ES-I3 (cell line): Measurements from ENCODE around the gene C5orf24.
"Not testable (repeated sequence)": the region's sequence is repeated elsewhere in the genome, so short reads cannot be mapped to it uniquely, and the experiment has no call there.

Experiments used
- H3K36me3 ChIP-seq: 2 replicates; pipeline ENCODE4 v1.6.1; 2013; ENCODE audit warnings: mild to moderate bottlenecking, low read length, control low read depth, moderate library complexity; ENCODE audit not compliant: insufficient read depth
- H3K4me1 ChIP-seq: 2 replicates; pipeline ENCODE4 v1.6.1; 2013; ENCODE audit warnings: mild to moderate bottlenecking, control low read depth, low read length; ENCODE audit not compliant: insufficient read depth
- H3K9ac ChIP-seq: 2 replicates; pipeline ENCODE4 v1.6.1; 2013; ENCODE audit warnings: low read depth, mild to moderate bottlenecking, low read length, moderate library complexity
- H3K9me3 ChIP-seq: 2 replicates; pipeline ENCODE4 v1.6.1; 2013; ENCODE audit warnings: mild to moderate bottlenecking, low read length, moderate library complexity; ENCODE audit not compliant: control insufficient read depth, insufficient read depth

C5orf24 gene

GRCh38 chr5:134878403-134878802 is 32.6 kb downstream of the C5orf24 start:
- no peaks in the 10 kb centered on the region for H3K4me1 ChIP-seq
- H3K9ac ChIP-seq = no peak overlapping the region
- H3K36me3 ChIP-seq = no peaks in the 10 kb centered on the region
- no peaks in the 10 kb centered on the region for H3K9me3 ChIP-seq

- H3K4me1 ChIP-seq = no peaks in the 10 kb centered on the region
- H3K9ac ChIP-seq = no peak overlapping the region
- H3K36me3 ChIP-seq = no peaks in the 10 kb centered on the region
- no peaks in the 10 kb centered on the region for H3K9me3 ChIP-seq
Observed at GRCh38 chr5:134879456-134879855, 33.7 kb downstream of the C5orf24 start.

DNA sequence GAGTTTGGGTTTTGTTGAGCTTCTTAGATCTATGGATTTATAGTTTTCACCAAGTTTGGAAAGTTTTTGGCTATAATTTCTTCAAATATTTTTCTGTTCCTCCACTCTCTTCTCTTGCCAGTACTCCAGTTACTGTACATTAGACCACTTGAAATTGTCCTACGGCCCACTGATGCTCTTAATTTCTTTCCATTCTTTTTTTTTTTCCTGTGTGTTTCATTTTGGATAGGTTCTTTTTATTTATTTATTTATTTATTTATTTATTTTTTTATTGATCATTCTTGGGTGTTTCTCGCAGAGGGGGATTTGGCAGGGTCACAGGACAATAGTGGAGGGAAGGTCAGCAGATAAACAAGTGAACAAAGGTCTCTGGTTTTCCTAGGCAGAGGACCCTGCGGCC is 35.2 kb downstream of the C5orf24 start:
- H3K36me3 ChIP-seq, H3K4me1 ChIP-seq, H3K9me3 ChIP-seq, H3K9ac ChIP-seq: not testable (repeated sequence)

GRCh38 chr5:134881711-134882110 is 35.9 kb downstream of the C5orf24 start:
- H3K4me1 ChIP-seq, H3K36me3 ChIP-seq, H3K9ac ChIP-seq, H3K9me3 ChIP-seq: not testable (repeated sequence)

DNA sequence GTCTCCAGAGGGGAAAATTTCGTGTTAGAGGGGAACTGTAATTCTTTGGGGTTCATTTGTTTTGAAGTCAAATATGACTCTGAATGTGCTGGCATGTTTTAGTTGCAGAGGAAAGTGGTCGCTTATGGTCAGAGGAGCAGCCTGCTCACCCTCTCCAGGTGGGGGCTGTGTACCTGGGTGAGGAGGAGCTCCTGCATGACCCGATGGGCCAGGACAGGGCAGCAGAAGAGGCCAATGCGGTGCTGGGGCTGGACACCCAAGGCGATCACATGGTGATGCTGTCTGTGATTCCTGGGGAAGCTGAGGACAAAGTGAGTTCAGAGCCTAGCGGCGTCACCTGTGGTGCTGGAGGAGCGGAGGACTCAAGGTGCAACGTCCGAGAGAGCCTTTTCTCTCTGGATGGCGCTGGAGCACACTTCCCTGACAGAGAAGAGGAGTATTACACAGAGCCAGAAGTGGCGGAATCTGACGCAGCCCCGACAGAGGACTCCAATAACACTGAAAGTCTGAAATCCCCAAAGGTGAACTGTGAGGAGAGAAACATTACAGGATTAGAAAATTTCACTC is 41.9 kb downstream of the C5orf24 start:
- no peaks in the 10 kb centered on the region for H3K4me1 ChIP-seq
- H3K9me3 ChIP-seq = no peaks in the 10 kb centered on the region
- H3K36me3 ChIP-seq = peaks cover 3% of the 10 kb centered on the region; the same call in 1 of the 2 replicates
- no peak overlapping the region for H3K9ac ChIP-seq

DNA sequence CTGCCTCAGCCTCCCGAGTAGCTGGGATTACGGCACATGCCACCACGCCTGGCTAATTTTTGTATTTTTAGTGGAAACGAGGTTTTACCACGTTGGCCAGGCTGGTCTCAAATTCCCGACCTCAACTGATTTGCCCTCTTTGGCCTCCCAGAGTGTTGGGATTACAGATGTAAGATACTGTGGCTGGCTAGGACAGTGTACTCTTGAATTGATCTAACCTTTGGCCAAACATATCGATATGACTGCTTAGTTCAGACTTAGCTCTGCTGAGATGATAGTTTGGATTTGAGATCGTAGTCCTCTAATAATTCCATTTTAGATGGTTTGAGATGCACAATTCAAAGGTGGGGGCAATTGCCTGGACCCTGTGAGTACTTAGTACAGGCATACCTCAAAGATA is 43.6 kb downstream of the C5orf24 start:
- Histone ChIP-seq H3K9me3 (no peaks in the 10 kb centered on the region), H3K9ac (no peak overlapping the region), H3K36me3 (peaks cover 3% of the 10 kb centered on the region; the same call in 1 of the 2 replicates), H3K4me1 (no peaks in the 10 kb centered on the region)

- no peaks in the 10 kb centered on the region for H3K4me1 ChIP-seq
- H3K9me3 ChIP-seq = no peaks in the 10 kb centered on the region
- H3K36me3 ChIP-seq = peaks cover 3% of the 10 kb centered on the region; the same call in 1 of the 2 replicates
- H3K9ac ChIP-seq = no peak overlapping the region
Observed at GRCh38 chr5:134891473-134891872, 45.7 kb downstream of the C5orf24 start.

GRCh38 chr5:134892282-134892681 is 46.5 kb downstream of the C5orf24 start:
- Histone ChIP-seq H3K4me1 (no peaks in the 10 kb centered on the region), H3K9me3 (no peaks in the 10 kb centered on the region), H3K36me3 (peaks cover 3% of the 10 kb centered on the region; the same call in 1 of the 2 replicates), H3K9ac (no peak overlapping the region)

DNA sequence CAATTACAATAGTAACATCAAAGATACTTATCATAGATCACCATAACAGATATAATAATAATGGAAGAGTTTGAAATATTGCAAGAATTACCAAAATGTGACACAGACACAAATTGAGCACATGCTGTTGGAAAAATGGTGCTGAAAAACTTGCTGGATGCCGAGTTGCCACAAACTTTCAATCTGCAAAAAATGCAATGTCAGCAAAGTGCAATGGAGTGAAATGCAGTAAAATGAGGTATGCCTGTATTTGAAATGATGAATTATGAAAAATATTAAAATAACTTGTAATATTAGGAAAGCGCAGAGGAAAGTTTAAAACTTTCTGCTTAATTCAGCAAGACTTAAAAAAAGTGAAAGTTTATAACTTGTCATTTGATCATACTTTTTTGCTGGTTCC is 47.2 kb downstream of the C5orf24 start:
- Histone ChIP-seq H3K9ac (no peak overlapping the region), H3K4me1 (no peaks in the 10 kb centered on the region), H3K9me3 (no peaks in the 10 kb centered on the region), H3K36me3 (peaks cover 3% of the 10 kb centered on the region; the same call in 1 of the 2 replicates)

DNA sequence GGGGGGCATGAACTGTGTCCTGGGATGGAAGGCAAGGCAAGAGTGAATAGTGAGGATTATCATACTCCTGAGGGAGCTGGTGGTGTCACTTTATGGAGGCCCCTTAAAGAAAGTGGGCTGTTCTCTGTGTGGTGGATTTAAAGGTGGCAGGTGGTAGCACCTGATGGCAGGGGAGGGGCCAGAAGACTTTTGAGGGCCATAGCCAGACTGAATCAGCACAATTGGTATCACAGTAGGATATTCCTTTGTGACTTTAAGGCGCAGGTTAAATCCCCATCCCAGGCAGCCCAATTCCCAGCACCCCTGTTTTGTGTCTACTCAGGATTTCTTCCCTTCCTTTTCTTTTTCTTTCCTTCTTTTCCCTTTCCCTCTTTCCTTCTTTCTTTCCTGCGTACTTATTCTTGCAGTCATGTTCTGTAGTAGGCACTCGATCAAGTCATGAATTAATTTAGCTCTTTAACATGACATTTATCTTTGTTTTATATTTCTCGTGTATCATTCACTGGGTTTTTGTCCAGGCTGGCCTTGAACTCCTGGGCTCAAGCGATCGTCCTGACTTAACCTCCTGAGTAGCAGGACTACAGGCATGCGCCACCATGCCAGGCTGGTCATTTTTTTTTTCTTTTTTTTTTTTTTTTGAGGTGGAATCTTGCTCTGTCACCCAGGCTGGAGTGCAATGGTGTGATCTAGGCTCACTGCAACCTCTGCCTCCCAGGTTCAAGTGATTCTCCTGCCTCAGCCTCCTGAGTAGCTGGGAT is 48.2 kb downstream of the C5orf24 start:
- peaks cover 3% of the 10 kb centered on the region; the same call in 1 of the 2 replicates for H3K36me3 ChIP-seq
- H3K4me1 ChIP-seq = no peaks in the 10 kb centered on the region
- no peak overlapping the region for H3K9ac ChIP-seq
- no peaks in the 10 kb centered on the region for H3K9me3 ChIP-seq

DNA sequence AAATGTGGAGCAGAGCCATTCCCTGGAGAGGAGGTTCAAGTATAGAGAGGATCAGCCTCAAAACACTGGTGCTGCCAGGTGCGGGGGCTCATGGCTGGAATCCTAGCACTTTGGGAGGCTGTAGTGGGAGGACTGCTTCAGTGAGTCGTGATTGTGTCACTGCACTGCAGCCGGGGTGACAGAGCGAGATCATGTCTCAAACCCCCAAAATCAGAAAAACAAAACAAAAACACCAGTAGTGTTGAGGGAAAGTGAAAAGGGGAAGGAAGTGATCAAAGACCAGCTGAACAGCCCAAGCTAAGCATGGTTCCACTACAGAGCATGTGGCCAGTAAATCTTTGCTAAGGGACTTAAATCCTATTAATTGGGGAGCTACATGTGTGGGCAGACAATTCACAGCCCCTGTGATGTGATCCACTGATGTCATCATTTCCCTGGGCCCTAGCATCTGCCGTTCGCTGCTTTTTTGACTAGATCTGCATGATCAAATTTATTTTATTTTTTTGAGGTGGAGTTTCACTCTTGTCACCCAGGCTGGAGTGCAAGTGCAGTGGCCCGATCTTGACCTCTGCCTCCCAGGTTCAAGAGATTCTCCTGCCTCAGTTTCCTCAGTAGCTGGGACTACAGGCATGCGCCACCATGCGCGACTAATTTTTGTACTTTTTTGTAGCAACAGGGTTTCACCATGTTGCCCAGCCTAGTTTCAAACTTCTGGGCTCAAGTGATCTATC is 56.5 kb downstream of the C5orf24 start:
- no peak overlapping the region for H3K9ac ChIP-seq

DNA sequence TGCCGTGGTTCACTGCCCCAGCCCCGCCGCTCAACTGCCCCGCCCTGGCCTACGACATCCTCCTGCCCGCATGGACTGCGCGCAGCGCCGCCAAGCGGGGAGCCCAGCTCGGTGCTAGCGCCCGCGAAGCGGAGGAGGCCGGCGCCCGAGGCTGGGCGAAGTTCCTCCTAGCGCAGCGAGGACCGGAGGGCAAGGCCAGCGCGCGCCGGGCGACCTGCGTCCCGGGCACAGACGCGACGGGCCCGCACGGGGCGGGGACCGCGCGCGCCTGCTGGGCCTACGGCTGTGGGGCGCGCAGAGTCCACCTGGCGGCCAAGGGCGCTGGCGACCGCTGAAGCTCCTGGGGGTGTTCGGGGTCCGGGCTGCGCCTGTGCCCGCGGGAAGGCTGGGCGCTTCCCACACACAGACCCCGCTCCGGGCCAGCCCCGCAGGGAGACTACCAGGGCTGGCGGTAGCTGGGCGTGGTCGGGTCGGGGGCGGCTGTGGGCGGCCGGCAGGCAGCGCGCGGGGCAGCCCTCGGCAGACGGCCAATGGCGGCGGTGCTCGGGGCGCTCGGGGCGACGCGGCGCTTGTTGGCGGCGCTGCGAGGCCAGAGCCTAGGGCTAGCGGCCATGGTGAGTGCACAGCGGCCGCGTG is 59.0 kb downstream of the C5orf24 start, which contains the start of gene PCBD2:
Gene PCBD2, plus strand, starts transcription at position 522 of the 636 bp plus-strand sequence. Its CDS starts 9 bp downstream, at position 531.
- H3K9ac ChIP-seq = peak within 1 kb of the TSS; percentile 95
- peaks cover 4% of the 10 kb centered on the region; the same call in 1 of the 2 replicates for H3K4me1 ChIP-seq
- H3K9me3 ChIP-seq = no peaks in the 10 kb centered on the region
- H3K36me3 ChIP-seq = no peaks in the 10 kb centered on the region

More for the DNA sequence above, 56.5 kb downstream of the C5orf24 start:
- Histone ChIP-seq H3K9me3 (no peaks in the 10 kb centered on the region), H3K36me3 (no peaks in the 10 kb centered on the region; the same call in 1 of the 2 replicates), H3K4me1 (peaks cover 4% of the 10 kb centered on the region; the same call in 1 of the 2 replicates)

DNA sequence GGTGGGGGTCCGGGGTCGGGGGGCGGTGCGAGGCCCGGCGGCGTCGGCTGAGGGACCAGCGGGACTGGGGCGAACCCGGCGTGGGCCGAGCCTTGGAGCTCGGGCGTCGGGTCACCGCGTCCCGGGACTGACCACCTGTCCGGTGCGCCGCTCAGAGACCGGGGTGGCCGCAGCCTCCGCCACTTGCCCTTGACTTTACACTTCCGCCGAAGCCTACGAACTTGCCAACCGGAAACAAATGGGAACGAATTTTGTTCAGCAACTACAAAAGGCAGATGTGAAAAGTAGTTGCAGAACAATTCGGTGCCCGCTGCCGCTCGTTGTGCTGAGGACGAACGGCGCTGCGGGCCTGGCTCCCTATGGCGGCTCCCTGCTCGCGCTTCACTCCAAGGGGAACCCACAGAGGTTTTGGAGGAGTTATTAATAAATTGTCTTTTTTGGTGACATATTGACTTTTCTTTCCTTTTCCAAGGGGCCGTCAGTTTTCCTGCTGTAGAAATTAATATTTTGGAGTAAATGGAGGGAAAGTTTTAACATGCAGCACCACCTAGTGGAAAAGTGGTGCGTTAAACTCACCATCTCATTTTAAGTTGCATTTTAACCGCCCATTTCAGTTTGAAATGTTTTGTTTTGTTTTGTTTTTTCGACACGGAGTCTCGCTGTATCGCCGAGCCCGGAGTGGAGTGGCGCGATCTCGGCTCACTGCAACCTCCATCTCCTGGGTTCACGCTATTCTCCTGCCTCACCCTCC is 59.7 kb downstream of the C5orf24 start:
- Histone ChIP-seq H3K9ac (peak overlapping the region; percentile 95), H3K36me3 (no peaks in the 10 kb centered on the region; the same call in 1 of the 2 replicates), H3K4me1 (peaks cover 4% of the 10 kb centered on the region; the same call in 1 of the 2 replicates), H3K9me3 (no peaks in the 10 kb centered on the region)
